PFSK-1 (cell line): ENCODE results near the gene HAS3. TPM values are rescaled to one million over a fixed set of nuclear protein-coding genes. Genes with fewer than 3 reads are reported as not detected.

Experiments
- FOXP2 ChIP-seq: optimal IDR thresholded peaks from 2 replicates; pipeline ENCODE3; 2011; ENCODE audit warnings: borderline replicate concordance, control low read depth, inconsistent platforms; ENCODE audit not compliant: insufficient read depth; ENCODE audit errors: extremely low read length, extremely low read depth
- POLR2AphosphoS5 ChIP-seq: IDR thresholded peaks from 2 replicates; pipeline ENCODE4 v1.6.1; 2012; ENCODE audit warnings: low read depth, mild to moderate bottlenecking, control low read depth, low read length, moderate library complexity
- REST ChIP-seq, 2 experiments: IDR thresholded peaks; 2 replicates each; pipeline versions ENCODE4 v1.6.1 to v1.8.0; 2011 to 2012; ENCODE audit warnings: low read depth in 2 of 2, low read length in 2 of 2, control low read depth in 1 of 2, inconsistent platforms in 1 of 2, mild to moderate bottlenecking in 1 of 2, moderate library complexity in 1 of 2; ENCODE audit not compliant: insufficient read depth in 1 of 2
- SIN3A ChIP-seq: IDR thresholded peaks from 2 replicates; pipeline ENCODE4 v1.6.1; 2012; ENCODE audit warnings: mild to moderate bottlenecking, low read length, moderate library complexity, borderline replicate concordance; ENCODE audit not compliant: insufficient read depth
- TAF1 ChIP-seq: IDR thresholded peaks from 2 replicates; pipeline ENCODE4 v1.6.1; 2012; ENCODE audit warnings: low read length, control low read depth, borderline replicate concordance; ENCODE audit not compliant: insufficient read depth
- polyA plus RNA-seq: library from polyadenylated mRNA; unstranded; fragments of >200 nt; gene quantifications from one replicate; pipeline ENCODE4 v1.2.1, GENCODE V29; 2012; ENCODE audit warnings: low read depth, missing spikeins; ENCODE audit not compliant: insufficient read length

Gene HAS3
- polyA plus RNA-seq = 1.1 TPM

DNA sequence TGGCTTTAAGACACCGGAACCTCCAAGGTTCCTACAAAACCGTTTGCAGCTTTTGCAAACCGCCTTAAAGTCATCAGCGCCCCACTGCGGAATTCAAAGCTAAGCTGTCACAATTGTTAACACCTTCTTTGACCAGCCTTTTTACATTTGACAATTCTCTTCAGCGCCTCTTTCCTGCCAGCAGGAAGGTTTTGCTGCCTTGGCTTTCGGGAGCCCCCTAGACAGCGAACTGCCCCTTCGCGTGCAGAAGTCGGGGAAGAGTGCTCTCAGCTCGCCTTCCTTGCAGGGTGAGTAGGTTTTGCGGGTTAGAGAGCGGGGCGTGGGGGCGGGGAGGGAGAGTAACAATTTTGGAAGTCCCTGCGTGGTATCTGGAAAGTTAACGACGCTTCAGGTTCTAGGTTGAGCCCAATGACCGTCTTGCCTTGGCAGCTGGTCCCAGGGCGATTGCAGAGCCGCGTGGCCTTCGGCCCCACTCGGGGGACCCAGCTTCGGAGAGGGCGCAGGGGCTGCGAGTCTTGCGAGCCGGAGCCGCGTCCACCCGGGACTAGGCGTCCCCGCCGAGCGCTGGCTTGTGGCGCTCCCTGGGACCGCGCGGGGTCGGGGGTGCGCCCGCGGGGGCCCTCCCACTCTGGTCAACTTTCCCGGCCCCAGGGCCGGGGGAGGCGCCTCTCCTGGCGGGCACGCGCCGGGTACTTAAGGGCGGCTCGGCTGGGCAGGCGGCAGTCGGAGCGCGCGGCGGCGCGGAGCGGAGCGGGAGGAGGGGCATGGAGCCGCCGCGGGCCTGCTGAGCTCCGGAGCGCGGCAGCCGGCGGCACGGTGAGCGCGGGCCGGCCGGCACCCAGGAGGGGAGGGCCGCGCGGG, at the start of gene HAS3:
Gene HAS3 (plus strand): TSS at position 153 of the 861 bp plus-strand sequence. CDS start 3,743 bp downstream, outside the sequence.
- peak; percentile 21; the same call in 1 of the 2 replicates for TF ChIP-seq POLR2AphosphoS5
- TF ChIP-seq REST (IDR thresholded peaks at IDR 0.05; ENCODE audit: insufficient read depth in 1 of 2, low read depth in 2 of 2, low read length in 2 of 2) = no peak
- TF ChIP-seq SIN3A = peak; percentile 66; the same call in 1 of the 2 replicates

DNA sequence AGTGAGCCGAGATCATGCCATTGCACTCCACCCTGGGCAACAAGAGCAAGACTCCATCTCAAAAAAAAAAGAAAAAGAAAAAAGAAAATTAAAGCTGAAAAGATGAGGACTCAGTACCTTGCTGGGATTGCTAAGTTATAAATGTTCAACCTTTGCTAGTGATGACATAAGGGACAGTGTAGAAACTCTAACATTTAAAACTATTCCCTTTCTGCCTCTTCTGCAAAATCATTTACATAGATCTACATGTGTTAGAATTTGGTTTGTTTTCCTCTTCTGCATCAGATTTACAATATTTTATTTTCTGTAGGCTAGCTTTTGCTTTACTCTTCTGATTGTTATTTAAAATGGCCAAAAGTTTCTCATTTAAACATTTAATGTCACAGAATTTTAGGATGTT, 49.5 kb upstream of the HAS3 start:
- TF ChIP-seq TAF1 = no peak
- TF ChIP-seq SIN3A = no peak
- no peak for TF ChIP-seq FOXP2
- no peak for TF ChIP-seq REST (IDR thresholded peaks at IDR 0.05; ENCODE audit: insufficient read depth in 1 of 2, low read depth in 2 of 2, low read length in 2 of 2)
- no peak for TF ChIP-seq POLR2AphosphoS5

GRCh38 chr16:69056421-69056820, 49.0 kb upstream of the HAS3 start:
- no peak for TF ChIP-seq SIN3A
- TF ChIP-seq POLR2AphosphoS5 = no peak
- TF ChIP-seq FOXP2 = no peak
- TF ChIP-seq REST (IDR thresholded peaks at IDR 0.05; ENCODE audit: insufficient read depth in 1 of 2, low read depth in 2 of 2, low read length in 2 of 2) = no peak

DNA sequence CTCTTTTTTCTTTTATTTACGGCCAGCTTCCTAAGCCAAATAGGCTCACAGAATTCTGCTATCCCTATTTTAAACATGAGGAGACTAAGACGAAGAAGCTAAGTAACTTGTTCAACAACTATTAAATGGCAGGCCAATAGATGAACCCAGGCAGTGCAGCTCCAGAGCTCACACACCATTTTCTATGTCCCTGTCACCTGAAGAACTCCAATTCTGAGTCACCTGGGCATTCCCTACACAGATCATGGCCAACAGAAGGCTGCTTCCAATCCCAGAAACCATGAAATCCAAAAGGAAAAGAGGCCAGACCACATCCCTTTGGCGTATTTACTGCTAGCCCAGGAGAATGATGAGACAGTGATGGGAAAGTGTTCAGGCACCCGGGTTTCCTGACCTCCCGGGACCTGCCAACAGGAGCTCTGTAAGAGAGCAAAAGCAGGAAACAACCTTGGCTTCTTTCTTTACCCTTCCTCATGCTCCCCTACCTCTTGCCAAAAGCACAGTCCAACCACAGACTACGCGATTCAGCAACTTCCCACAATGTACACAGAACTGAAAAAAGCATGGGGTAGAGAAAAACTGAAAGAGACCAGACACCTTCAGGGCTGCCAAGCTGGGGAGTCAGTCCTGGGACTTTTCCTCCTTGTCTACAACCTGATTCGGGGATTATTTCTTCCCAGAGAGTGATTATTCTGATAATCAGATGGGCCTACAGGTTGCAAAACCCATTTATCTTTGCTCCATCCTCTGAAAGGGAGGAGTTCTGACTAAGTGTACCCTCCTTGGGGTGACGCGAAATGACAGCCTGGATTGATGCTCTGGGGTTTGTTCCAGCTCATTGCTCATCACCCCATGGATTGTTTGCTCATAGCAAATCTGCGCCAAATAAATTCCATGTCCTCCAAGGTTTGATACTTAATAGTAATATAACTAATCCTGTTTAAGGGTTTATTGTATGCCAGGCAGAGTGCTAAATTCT, 47.8 kb upstream of the HAS3 start:
- no peak for TF ChIP-seq FOXP2
- no peak for TF ChIP-seq REST (IDR thresholded peaks at IDR 0.05; ENCODE audit: insufficient read depth in 1 of 2, low read depth in 2 of 2, low read length in 2 of 2)
- TF ChIP-seq POLR2AphosphoS5 = no peak
